Measurements from ENCODE around the gene SEC14L1.

- TF ChIP-seq POLR2A (IDR thresholded peaks at IDR 0.05) = no peak
- TF ChIP-seq, protein P1, sequence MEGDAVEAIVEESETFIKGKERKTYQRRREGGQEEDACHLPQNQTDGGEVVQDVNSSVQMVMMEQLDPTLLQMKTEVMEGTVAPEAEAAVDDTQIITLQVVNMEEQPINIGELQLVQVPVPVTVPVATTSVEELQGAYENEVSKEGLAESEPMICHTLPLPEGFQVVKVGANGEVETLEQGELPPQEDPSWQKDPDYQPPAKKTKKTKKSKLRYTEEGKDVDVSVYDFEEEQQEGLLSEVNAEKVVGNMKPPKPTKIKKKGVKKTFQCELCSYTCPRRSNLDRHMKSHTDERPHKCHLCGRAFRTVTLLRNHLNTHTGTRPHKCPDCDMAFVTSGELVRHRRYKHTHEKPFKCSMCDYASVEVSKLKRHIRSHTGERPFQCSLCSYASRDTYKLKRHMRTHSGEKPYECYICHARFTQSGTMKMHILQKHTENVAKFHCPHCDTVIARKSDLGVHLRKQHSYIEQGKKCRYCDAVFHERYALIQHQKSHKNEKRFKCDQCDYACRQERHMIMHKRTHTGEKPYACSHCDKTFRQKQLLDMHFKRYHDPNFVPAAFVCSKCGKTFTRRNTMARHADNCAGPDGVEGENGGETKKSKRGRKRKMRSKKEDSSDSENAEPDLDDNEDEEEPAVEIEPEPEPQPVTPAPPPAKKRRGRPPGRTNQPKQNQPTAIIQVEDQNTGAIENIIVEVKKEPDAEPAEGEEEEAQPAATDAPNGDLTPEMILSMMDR (IDR thresholded peaks at IDR 0.05) = no peak
Observed at GRCh38 chr17:77147357-77147801, 6.6 kb downstream of the SEC14L1 start.
